ENCODE results near the gene ADAMTS2.

ADAMTS2 gene

GRCh38 chr5:179120951-179121666 is 224.2 kb downstream of the ADAMTS2 start:
- in situ Hi-C loops (cut with MboI; ENCODE audit: low sequenced_read_pairs), result no loop called here
- H3K27me3 ChIP-seq (ENCODE audit: low read depth), result no peaks in the 10 kb centered on the region
- no peaks in the 10 kb centered on the region for H3K4me1 ChIP-seq
- no peaks in the 10 kb centered on the region; the same call in 1 of the 2 replicates for H3K9me3 ChIP-seq
- no peak overlapping the region for H3K4me3 ChIP-seq
- DNase-seq (ENCODE audit: low spot score in 2 of 2), result no peak
- H3K36me3 ChIP-seq (replicated peaks), result no peaks in the 10 kb centered on the region

GRCh38 chr5:179120421-179120861 is 224.8 kb downstream of the ADAMTS2 start:
- Histone ChIP-seq H3K4me3 (no peak overlapping the region), H3K27me3 (ENCODE audit: low read depth) (no peaks in the 10 kb centered on the region)

GRCh38 chr5:179119415-179120170 is 225.7 kb downstream of the ADAMTS2 start:
- no peak for DNase-seq (ENCODE audit: low spot score in 2 of 2)
- Histone ChIP-seq H3K9me3 (no peaks in the 10 kb centered on the region; the same call in 1 of the 2 replicates), H3K4me1 (no peaks in the 10 kb centered on the region), H3K27me3 (ENCODE audit: low read depth) (no peaks in the 10 kb centered on the region), H3K4me3 (no peak overlapping the region), H3K36me3 (replicated peaks) (no peaks in the 10 kb centered on the region)
- in situ Hi-C loops (cut with MboI; ENCODE audit: low sequenced_read_pairs), result no loop called here

More at GRCh38 chr5:179120421-179120861, 224.8 kb downstream of the ADAMTS2 start:
- H3K36me3 ChIP-seq (replicated peaks), result no peaks in the 10 kb centered on the region
- no peaks in the 10 kb centered on the region; the same call in 1 of the 2 replicates for H3K9me3 ChIP-seq
- no peak for DNase-seq (ENCODE audit: low spot score in 2 of 2)
- H3K4me1 ChIP-seq, result no peaks in the 10 kb centered on the region
- in situ Hi-C loops (cut with MboI; ENCODE audit: low sequenced_read_pairs), result no loop called here

- no peak for DNase-seq (ENCODE audit: low spot score in 2 of 2)
- Histone ChIP-seq H3K27me3 (ENCODE audit: low read depth) (no peaks in the 10 kb centered on the region), H3K4me1 (no peaks in the 10 kb centered on the region), H3K4me3 (no peak overlapping the region), H3K36me3 (replicated peaks) (no peaks in the 10 kb centered on the region), H3K9me3 (no peaks in the 10 kb centered on the region; the same call in 1 of the 2 replicates)
- in situ Hi-C loops (cut with MboI; ENCODE audit: low sequenced_read_pairs), result no loop called here
Measured at GRCh38 chr5:179118756-179119414, 226.4 kb downstream of the ADAMTS2 start.

- Histone ChIP-seq H3K4me3 (no peak overlapping the region), H3K9me3 (no peaks in the 10 kb centered on the region; the same call in 1 of the 2 replicates), H3K27me3 (ENCODE audit: low read depth) (no peaks in the 10 kb centered on the region), H3K36me3 (replicated peaks) (no peaks in the 10 kb centered on the region), H3K4me1 (no peaks in the 10 kb centered on the region)
- in situ Hi-C loops (cut with MboI; ENCODE audit: low sequenced_read_pairs), result no loop called here
- no peak for DNase-seq (ENCODE audit: low spot score in 2 of 2)
Measured at GRCh38 chr5:179118338-179118737, 226.9 kb downstream of the ADAMTS2 start.

GRCh38 chr5:179115845-179116524 is 229.3 kb downstream of the ADAMTS2 start:
- Histone ChIP-seq H3K9me3 (no peaks in the 10 kb centered on the region; the same call in 1 of the 2 replicates), H3K4me1 (no peaks in the 10 kb centered on the region), H3K4me3 (no peak overlapping the region), H3K36me3 (replicated peaks) (no peaks in the 10 kb centered on the region), H3K27me3 (ENCODE audit: low read depth) (no peaks in the 10 kb centered on the region)
- no peak for DNase-seq (ENCODE audit: low spot score in 2 of 2)
- in situ Hi-C loops (cut with MboI; ENCODE audit: low sequenced_read_pairs), result no loop called here

- Histone ChIP-seq H3K36me3 (replicated peaks) (no peaks in the 10 kb centered on the region), H3K9me3 (no peaks in the 10 kb centered on the region; the same call in 1 of the 2 replicates), H3K4me1 (no peaks in the 10 kb centered on the region), H3K4me3 (no peak overlapping the region), H3K27me3 (ENCODE audit: low read depth) (no peaks in the 10 kb centered on the region)
- no peak for DNase-seq (ENCODE audit: low spot score in 2 of 2)
- in situ Hi-C loops (cut with MboI; ENCODE audit: low sequenced_read_pairs), result no loop called here
Measured at GRCh38 chr5:179115307-179115706, 230.0 kb downstream of the ADAMTS2 start.

GRCh38 chr5:179114756-179115155 is 230.5 kb downstream of the ADAMTS2 start:
- Histone ChIP-seq H3K4me3 (no peak overlapping the region), H3K27me3 (ENCODE audit: low read depth) (no peaks in the 10 kb centered on the region), H3K36me3 (replicated peaks) (no peaks in the 10 kb centered on the region), H3K9me3 (no peaks in the 10 kb centered on the region), H3K4me1 (no peaks in the 10 kb centered on the region)
- in situ Hi-C loops (cut with MboI; ENCODE audit: low sequenced_read_pairs), result no loop called here
- no peak for DNase-seq (ENCODE audit: low spot score in 2 of 2)

- Histone ChIP-seq H3K27me3 (ENCODE audit: low read depth) (no peaks in the 10 kb centered on the region), H3K9me3 (no peaks in the 10 kb centered on the region), H3K4me1 (no peaks in the 10 kb centered on the region), H3K4me3 (no peak overlapping the region), H3K36me3 (replicated peaks) (no peaks in the 10 kb centered on the region)
- in situ Hi-C loops (cut with MboI; ENCODE audit: low sequenced_read_pairs), result no loop called here
- no peak for DNase-seq (ENCODE audit: low spot score in 2 of 2)
Measured at GRCh38 chr5:179113945-179114641, 231.2 kb downstream of the ADAMTS2 start.

- no peak overlapping the region for H3K4me3 ChIP-seq
- no peaks in the 10 kb centered on the region for H3K27me3 ChIP-seq (ENCODE audit: low read depth)
- no peaks in the 10 kb centered on the region for H3K9me3 ChIP-seq
- H3K4me1 ChIP-seq, result no peaks in the 10 kb centered on the region
- in situ Hi-C loops (cut with MboI; ENCODE audit: low sequenced_read_pairs), result no loop called here
- no peaks in the 10 kb centered on the region for H3K36me3 ChIP-seq (replicated peaks)
- DNase-seq (ENCODE audit: low spot score in 2 of 2), result no peak
Measured at GRCh38 chr5:179113143-179113530, 232.1 kb downstream of the ADAMTS2 start.

GRCh38 chr5:179112469-179113142 is 232.7 kb downstream of the ADAMTS2 start:
- H3K9me3 ChIP-seq, result no peaks in the 10 kb centered on the region

GRCh38 chr5:179111267-179112207 is 233.7 kb downstream of the ADAMTS2 start:
- H3K36me3 ChIP-seq (replicated peaks), result no peaks in the 10 kb centered on the region
- no peaks in the 10 kb centered on the region for H3K27me3 ChIP-seq (ENCODE audit: low read depth)
- in situ Hi-C loops (cut with MboI; ENCODE audit: low sequenced_read_pairs), result no loop called here
- H3K4me3 ChIP-seq, result no peak overlapping the region
- no peak for DNase-seq (ENCODE audit: low spot score in 2 of 2)
- H3K4me1 ChIP-seq, result no peaks in the 10 kb centered on the region
- H3K9me3 ChIP-seq, result no peaks in the 10 kb centered on the region

More at GRCh38 chr5:179112469-179113142, 232.7 kb downstream of the ADAMTS2 start:
- Histone ChIP-seq H3K36me3 (replicated peaks) (no peaks in the 10 kb centered on the region), H3K27me3 (ENCODE audit: low read depth) (no peaks in the 10 kb centered on the region), H3K4me1 (no peaks in the 10 kb centered on the region), H3K4me3 (no peak overlapping the region)
- DNase-seq (ENCODE audit: low spot score in 2 of 2), result no peak
- in situ Hi-C loops (cut with MboI; ENCODE audit: low sequenced_read_pairs), result no loop called here

All from HAP-1 (cell line).